ENCODE data around the gene TTLL4.

TTLL4 gene, protein sequence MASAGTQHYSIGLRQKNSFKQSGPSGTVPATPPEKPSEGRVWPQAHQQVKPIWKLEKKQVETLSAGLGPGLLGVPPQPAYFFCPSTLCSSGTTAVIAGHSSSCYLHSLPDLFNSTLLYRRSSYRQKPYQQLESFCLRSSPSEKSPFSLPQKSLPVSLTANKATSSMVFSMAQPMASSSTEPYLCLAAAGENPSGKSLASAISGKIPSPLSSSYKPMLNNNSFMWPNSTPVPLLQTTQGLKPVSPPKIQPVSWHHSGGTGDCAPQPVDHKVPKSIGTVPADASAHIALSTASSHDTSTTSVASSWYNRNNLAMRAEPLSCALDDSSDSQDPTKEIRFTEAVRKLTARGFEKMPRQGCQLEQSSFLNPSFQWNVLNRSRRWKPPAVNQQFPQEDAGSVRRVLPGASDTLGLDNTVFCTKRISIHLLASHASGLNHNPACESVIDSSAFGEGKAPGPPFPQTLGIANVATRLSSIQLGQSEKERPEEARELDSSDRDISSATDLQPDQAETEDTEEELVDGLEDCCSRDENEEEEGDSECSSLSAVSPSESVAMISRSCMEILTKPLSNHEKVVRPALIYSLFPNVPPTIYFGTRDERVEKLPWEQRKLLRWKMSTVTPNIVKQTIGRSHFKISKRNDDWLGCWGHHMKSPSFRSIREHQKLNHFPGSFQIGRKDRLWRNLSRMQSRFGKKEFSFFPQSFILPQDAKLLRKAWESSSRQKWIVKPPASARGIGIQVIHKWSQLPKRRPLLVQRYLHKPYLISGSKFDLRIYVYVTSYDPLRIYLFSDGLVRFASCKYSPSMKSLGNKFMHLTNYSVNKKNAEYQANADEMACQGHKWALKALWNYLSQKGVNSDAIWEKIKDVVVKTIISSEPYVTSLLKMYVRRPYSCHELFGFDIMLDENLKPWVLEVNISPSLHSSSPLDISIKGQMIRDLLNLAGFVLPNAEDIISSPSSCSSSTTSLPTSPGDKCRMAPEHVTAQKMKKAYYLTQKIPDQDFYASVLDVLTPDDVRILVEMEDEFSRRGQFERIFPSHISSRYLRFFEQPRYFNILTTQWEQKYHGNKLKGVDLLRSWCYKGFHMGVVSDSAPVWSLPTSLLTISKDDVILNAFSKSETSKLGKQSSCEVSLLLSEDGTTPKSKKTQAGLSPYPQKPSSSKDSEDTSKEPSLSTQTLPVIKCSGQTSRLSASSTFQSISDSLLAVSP

DNA sequence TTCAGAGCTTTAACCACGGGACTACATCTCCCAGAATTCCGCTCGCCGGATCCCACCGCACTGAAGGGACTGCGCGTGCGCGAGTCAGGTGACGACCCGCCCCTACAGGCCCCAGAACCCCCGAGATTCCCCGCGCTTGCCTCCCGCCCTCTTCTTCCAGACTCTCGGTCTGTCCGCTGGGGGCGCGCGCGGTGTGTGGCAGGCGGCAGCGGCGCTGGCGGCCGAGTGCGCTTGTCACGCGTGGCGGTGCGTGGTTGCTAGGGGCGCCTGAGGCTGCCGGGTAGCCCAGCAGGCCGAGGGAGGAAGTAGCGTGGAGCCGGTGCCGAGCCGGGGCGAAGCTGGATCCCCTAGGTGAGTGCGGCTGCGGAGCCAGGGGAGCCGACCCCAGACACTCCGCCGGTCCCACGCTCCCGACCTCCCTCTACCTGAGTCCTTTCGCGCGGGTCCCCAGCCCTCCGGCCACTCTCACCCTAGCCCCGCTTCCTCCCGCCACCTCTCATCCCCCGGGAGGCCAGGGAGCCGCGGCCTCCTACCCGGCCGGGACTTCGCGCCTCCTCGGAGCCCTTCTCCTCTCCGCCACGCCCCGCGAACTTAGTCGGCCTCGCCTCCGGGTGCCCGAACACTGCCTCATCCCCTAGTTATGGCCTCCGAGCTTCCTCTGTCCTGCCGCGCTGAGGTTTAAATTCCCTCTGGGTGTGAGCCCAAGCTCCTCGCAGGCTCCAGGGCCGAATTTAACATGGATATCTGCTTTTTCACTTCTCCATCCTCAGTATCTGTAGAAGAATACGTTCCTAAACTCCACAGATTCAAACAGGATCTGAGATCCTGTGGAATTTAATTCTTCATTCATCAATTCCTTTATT, at the start of gene TTLL4:
Gene TTLL4 (plus strand): TSS at position 149 of the 863 bp plus-strand sequence. CDS start 26,842 bp downstream, outside the sequence.
- TF ChIP-seq EGR1 (IDR thresholded peaks at IDR 0.05), result no peak
- peak; percentile 60 for TF ChIP-seq YY1 (IDR thresholded peaks at IDR 0.05; ENCODE audit: low read depth)
- TF ChIP-seq NFIC (IDR thresholded peaks at IDR 0.05), result no peak
- TF ChIP-seq ZBTB7A (IDR thresholded peaks at IDR 0.05; ENCODE audit: low read depth), result 0 out of 2 replicates have a peak, but pooled peaks have one; percentile 59
- TF ChIP-seq EP300 (IDR thresholded peaks at IDR 0.05; ENCODE audit: borderline replicate concordance), result 0 out of 2 replicates have a peak, but pooled peaks have one; percentile 11
- TF ChIP-seq TCF12 (IDR thresholded peaks at IDR 0.05; ENCODE audit: low read depth), result peak; percentile 30; the same call in 1 of the 2 replicates
- TF ChIP-seq, protein P1, sequence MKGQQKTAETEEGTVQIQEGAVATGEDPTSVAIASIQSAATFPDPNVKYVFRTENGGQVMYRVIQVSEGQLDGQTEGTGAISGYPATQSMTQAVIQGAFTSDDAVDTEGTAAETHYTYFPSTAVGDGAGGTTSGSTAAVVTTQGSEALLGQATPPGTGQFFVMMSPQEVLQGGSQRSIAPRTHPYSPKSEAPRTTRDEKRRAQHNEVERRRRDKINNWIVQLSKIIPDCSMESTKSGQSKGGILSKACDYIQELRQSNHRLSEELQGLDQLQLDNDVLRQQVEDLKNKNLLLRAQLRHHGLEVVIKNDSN (IDR thresholded peaks at IDR 0.05), result peak; percentile 93
- no peak for TF ChIP-seq FOXM1 (IDR thresholded peaks at IDR 0.05; ENCODE audit: borderline replicate concordance, low read depth)
- no peak for TF ChIP-seq CREB1 (IDR thresholded peaks at IDR 0.05; ENCODE audit: low read depth)
- TF ChIP-seq TAF1 (IDR thresholded peaks at IDR 0.05; ENCODE audit: low read depth), result peak; percentile 49; the same call in 1 of the 2 replicates
- peak; percentile 61; the same call in 1 of the 2 replicates for TF ChIP-seq RAD21 (IDR thresholded peaks at IDR 0.05; ENCODE audit: low read depth)
- TF ChIP-seq, protein P2, sequence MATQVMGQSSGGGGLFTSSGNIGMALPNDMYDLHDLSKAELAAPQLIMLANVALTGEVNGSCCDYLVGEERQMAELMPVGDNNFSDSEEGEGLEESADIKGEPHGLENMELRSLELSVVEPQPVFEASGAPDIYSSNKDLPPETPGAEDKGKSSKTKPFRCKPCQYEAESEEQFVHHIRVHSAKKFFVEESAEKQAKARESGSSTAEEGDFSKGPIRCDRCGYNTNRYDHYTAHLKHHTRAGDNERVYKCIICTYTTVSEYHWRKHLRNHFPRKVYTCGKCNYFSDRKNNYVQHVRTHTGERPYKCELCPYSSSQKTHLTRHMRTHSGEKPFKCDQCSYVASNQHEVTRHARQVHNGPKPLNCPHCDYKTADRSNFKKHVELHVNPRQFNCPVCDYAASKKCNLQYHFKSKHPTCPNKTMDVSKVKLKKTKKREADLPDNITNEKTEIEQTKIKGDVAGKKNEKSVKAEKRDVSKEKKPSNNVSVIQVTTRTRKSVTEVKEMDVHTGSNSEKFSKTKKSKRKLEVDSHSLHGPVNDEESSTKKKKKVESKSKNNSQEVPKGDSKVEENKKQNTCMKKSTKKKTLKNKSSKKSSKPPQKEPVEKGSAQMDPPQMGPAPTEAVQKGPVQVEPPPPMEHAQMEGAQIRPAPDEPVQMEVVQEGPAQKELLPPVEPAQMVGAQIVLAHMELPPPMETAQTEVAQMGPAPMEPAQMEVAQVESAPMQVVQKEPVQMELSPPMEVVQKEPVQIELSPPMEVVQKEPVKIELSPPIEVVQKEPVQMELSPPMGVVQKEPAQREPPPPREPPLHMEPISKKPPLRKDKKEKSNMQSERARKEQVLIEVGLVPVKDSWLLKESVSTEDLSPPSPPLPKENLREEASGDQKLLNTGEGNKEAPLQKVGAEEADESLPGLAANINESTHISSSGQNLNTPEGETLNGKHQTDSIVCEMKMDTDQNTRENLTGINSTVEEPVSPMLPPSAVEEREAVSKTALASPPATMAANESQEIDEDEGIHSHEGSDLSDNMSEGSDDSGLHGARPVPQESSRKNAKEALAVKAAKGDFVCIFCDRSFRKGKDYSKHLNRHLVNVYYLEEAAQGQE (IDR thresholded peaks at IDR 0.05; ENCODE audit: low read depth), result no peak
- TF ChIP-seq TEAD4 (IDR thresholded peaks at IDR 0.05), result no peak
- no peak for TF ChIP-seq CEBPB (IDR thresholded peaks at IDR 0.05)
- TF ChIP-seq, protein P3, sequence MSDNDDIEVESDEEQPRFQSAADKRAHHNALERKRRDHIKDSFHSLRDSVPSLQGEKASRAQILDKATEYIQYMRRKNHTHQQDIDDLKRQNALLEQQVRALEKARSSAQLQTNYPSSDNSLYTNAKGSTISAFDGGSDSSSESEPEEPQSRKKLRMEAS (IDR thresholded peaks at IDR 0.05), result peak; percentile 92

DNA sequence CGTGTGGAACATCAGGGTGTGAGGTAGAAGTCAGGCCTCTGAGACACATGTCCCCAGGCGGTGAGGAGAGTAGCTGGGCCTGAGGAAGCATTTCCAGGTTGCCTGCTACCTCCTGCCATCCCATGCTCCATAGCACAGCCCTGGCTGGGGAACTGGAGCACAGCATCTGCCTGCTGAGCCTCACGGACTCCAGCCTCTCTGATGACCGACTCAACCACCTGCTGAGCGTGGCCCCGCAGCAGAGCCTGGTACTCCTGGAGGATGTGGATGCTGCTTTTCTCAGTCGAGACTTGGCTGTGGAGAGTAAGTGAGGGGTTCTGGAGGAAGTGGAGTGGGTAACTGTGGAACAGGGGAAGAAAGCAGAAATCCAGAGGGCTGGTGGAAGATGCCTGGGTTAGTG, 48.3 kb upstream of the TTLL4 start:
- TF ChIP-seq YY1 (IDR thresholded peaks at IDR 0.05; ENCODE audit: low read depth), result no peak
- no peak for TF ChIP-seq EP300 (IDR thresholded peaks at IDR 0.05; ENCODE audit: borderline replicate concordance)
- TF ChIP-seq CREB1 (IDR thresholded peaks at IDR 0.05; ENCODE audit: low read depth), result no peak
- no peak for TF ChIP-seq FOXM1 (IDR thresholded peaks at IDR 0.05; ENCODE audit: borderline replicate concordance, low read depth)
- TF ChIP-seq, protein P1 (IDR thresholded peaks at IDR 0.05), result no peak
- no peak for TF ChIP-seq RAD21 (IDR thresholded peaks at IDR 0.05; ENCODE audit: low read depth)
- TF ChIP-seq, protein P3 (IDR thresholded peaks at IDR 0.05), result no peak

DNA sequence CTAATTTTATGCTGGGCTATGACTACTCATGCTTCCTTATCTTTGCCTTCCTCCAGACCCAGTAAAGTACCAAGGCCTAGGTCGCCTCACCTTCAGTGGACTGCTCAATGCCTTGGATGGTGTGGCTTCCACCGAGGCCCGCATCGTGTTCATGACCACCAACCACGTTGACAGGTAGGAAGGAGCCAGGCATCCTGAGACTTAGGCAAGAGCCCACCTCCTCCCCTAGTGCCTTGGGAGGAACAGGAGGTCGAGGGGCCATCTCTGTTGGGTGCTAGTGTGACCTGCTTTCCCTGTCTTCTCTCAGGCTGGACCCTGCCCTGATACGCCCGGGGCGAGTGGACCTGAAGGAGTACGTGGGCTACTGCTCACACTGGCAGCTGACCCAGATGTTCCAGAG, 47.8 kb upstream of the TTLL4 start:
- TF ChIP-seq YY1 (IDR thresholded peaks at IDR 0.05; ENCODE audit: low read depth) (no peak), TCF12 (IDR thresholded peaks at IDR 0.05; ENCODE audit: low read depth) (no peak), ZBTB7A (IDR thresholded peaks at IDR 0.05; ENCODE audit: low read depth) (no peak), EGR1 (IDR thresholded peaks at IDR 0.05) (no peak), RAD21 (IDR thresholded peaks at IDR 0.05; ENCODE audit: low read depth) (no peak), NFIC (IDR thresholded peaks at IDR 0.05) (no peak), TAF1 (IDR thresholded peaks at IDR 0.05; ENCODE audit: low read depth) (no peak), CEBPB (IDR thresholded peaks at IDR 0.05) (no peak)
- TF ChIP-seq, protein P3 (IDR thresholded peaks at IDR 0.05), result no peak
- TF ChIP-seq, protein P2 (IDR thresholded peaks at IDR 0.05; ENCODE audit: low read depth), result no peak
